Renal cortex interstitium (tissue), 11 donors: Measurements from ENCODE around the gene DENND4C. TPM values are rescaled to one million over a fixed set of nuclear protein-coding genes. Genes with fewer than 3 reads are reported as not detected.
"Not testable (repeated sequence)": the region's sequence is repeated elsewhere in the genome, so short reads cannot be mapped to it uniquely, and the experiment has no call there.

Experiments used
- DNase-seq, 11 donors: peaks; one replicate each; pipeline ENCODE4 v3.0.0-alpha.2; 2013; ENCODE audit warnings: low read depth in 9 of 11, low spot score in 4 of 11; ENCODE audit errors: extremely low read depth in 1 of 11
- polyA plus RNA-seq, 3 donors: library from polyadenylated mRNA; unstranded; fragments of 120-200 nt; gene quantifications; one replicate each; pipeline ENCODE4 v1.2.1, GENCODE V29; 2013; ENCODE audit not compliant: insufficient read length in 3 of 3

Gene DENND4C
- polyA plus RNA-seq, 3 donors, result 42.3 to 52.6 (median 50.5) TPM

DNA sequence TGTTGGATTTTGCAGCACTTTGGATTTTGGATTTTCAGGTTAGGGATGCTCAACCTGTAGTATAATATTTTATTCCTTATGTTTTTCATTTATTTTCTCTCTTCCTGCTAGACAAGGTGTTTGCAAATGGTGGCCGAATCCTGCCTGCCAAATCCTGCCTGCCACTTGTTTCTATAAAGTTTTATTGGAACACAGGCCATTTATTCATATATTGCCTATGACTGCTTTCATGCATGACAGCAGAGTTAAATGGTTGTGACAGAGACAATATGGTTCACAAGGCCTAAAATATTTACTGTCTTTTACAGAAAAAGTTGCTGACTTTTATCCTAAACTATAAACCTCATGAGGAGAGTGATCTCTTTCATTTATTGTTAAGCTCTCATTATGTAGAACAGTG is 72.7 kb downstream of the DENND4C start:
- no peak for DNase-seq

DNA sequence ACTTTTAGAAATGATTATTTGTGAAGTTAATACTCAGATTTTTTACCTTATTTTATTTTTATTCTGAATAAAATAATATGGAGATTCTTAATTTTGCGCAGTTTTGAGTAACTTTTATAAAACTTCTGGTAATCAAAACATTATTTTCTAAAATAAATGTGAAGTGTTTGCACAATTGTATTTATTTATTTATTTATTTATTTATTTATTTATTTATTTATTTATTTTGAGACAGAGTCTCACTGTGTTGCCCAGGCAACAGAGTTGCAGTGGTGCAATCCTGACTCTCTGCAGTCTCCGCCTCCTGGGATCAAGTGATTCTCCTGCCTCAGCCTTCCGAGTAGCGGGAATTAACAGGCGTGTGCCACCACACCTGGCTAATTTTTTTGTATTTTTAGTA is 76.1 kb downstream of the DENND4C start:
- no peak for DNase-seq

DNA sequence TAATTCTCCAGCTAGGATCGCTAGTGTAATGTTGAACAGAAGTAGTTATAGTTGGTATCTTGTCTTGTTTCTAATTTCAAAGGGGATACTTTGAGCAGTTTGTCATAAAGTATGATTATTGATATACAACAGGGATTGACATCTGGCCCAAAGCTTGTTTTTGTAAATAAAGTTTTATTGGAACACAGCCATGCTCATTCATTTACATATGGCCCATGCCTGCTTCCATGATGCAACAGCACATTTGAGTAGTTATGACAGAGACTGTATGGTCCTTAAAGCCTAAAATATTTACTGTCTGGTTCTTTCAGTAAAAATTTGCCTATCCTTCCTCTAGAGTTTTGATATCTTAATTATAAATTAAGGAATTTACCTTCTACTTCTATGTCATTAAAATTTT is 79.8 kb downstream of the DENND4C start:
- DNase-seq, result no peak

DNA sequence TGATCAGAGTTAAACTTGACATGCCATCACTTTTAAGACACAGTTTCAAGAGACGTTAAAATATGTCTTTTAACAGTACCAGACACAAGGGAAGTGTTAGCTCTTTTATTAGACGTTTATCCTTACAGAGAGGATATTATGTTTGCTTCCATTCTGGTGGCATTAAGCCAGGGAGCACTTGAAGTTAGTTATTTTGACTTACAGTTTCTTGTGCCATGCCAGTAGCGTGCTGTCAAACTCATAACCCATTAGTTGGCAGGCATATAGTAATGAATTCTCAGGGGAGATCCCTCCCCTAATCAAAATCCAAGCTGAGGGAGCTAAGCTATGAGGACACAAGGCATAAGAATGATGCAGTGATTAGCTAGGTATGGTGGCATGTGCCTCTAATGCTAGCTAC is 83.1 kb downstream of the DENND4C start:
- DNase-seq, result no peak

DNA sequence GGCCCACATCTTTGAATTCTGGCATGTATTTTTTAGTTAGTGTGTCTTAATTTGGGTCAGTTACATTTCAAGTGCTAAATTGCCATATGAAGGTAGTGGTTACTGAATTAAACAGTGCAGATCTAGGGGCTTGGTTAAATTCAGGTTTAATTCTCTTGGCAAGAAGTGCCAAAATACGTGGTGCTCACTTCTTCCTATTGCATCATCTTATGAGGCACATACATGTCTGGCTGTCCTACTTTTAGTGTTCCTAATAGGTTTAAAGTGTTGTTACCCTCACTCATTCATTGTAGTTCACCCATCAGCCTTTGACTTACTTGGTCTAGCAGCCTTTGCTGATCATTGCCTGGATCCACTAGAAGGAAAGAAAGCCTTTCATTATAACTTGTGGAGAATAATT is 90.0 kb downstream of the DENND4C start:
- no peak for DNase-seq

DNA sequence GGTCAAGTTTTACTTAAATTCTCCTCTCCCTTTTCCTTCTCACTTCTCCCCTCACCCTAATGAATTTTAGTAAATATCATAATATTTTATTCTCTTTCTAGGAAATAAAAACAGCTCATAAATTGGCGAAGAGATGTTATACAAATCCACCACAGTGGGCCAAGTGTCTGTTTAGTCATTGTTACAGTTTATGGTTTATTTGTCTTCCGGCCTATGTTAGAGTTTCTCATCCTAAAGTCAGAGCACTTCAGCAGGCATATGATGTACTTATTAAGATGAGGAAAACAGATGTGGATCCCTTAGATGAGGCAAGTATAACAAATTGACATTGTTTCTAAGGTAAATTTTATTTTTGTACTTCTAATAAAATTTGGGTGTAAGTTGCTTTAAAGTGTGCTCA is 101.4 kb downstream of the DENND4C start:
- no peak for DNase-seq

DNA sequence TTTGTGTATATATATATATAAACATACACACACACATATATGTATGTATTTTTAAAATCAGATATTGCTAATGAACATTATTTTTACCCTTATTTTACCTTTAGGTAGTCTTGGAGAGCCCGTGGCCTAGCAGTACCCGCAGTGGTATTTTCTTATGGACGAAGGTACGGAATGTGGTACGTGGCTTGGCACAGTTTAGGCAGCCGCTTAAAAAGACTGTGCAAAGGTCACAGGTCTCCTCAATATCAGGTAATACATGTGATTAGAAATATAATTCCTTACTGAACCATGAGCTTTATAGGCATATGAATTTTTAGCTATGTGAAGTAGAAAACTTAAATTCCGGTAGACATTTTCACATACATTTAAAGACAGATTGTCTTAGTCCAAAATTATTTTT is 105.7 kb downstream of the DENND4C start:
- no peak for DNase-seq

DNA sequence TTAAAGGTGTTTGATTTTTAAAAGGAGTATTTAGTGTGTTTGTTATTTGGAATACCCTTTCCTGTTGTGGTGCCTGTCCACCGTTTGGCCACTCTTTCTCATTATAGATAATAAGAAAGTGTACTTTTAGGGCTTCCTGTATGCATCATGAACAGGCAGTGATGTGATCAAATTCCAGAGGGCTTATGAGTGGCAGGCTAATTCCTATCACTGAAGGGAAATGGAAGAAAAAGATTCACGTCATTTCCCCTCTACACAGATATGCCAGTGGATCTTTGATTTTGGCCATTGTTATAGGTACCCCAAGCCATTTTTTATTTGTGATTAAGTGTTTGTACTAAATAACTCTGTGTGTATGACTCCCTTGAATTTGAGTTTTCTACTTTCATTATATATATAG is 112.5 kb downstream of the DENND4C start:
- DNase-seq, result no peak

DNA sequence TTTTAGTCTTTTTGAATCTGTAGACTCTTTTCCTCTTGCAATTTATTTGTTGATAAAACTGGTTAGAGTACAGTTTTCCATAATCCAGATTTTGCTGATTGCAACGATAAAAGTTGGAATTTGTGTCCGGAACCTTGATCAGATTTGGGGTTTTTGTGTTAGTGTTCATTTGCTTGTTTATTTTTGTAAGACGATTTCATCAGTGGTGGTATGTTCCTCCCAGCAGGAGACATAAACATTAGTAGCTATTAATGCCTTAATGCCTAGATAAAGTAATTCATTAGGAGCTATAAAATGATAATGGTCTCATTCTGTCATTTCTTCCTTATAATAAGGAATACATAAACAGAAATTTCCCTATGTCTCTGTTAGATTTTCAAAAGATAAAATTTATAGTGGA is 128.2 kb downstream of the DENND4C start:
- no peak for DNase-seq

DNA sequence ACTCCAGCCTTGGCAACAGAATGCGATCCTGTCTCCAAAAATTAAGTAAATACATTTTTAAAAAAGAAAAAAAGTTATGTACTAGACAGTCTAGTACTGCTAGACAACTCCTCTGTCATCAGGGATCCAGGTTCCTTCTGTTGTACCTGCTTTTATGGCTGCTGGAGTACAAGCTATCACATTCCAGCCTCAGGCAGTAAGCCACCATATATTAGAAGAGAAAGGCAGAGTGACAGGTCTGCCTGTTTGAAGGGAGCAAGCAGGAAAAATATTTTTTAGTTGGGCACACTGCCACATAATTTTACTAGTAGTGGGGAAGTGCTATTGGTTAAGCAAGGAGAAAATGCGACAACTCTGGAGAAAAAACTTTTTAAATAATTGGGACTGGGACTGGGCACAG is 138.6 kb downstream of the DENND4C start:
- DNase-seq, result no peak

DNA sequence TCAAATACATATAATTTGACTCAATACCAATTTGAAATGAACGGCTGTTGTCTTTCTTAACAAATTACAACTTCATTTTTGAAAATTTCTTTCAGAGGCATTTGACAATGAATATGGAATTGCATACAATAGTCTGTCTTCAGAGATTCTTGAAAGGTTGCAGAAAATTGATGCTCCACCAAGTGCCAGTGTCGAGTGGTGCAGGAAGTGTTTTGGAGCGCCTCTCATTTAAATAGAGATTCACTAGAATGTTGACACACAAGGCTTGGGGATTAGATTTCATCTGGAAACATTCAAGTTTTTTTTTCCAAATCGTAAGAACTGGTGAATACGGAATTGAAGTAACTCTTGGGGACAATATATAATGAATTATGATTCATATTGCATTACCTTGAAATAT is 141.4 kb downstream of the DENND4C start:
- DNase-seq, result no peak

DNA sequence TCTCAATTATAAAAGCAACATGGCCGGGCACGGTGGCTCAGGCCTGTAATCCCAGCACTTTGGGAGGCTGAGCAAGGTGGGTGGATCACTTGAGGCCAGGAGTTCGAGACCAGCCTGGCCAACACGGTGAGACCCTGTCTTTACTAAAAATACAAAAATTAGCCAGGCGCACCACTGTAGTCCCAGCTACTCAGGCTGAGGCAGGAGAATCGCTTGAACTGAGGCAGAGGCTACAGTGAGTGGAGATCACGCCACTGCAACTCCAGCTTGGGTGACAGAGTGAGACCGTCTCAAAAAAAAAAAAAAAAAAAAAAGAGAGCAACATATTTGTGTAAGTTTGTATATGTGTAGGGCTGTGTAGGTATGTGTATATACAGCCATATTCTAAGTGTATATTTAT is 142.1 kb downstream of the DENND4C start:
- DNase-seq, result no peak

DNA sequence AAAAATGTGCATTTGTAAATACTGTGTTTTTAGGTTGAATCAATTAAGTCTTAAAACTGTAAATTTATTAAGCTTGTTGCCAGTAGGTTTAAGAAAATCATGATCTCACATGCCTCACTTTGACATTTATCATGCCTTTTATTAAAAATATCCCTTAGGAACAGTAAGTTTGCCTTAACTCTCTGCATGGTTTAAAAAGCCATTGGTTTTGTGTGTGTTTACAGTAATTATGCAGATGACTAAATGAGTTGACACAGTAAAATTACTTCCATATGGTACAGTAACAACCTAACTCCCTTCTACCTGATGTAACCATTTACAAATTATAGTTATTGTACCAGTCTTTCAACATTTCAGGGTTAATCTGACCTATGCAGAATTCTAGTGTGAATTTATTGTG is 143.0 kb downstream of the DENND4C start:
- DNase-seq, result no peak

DNA sequence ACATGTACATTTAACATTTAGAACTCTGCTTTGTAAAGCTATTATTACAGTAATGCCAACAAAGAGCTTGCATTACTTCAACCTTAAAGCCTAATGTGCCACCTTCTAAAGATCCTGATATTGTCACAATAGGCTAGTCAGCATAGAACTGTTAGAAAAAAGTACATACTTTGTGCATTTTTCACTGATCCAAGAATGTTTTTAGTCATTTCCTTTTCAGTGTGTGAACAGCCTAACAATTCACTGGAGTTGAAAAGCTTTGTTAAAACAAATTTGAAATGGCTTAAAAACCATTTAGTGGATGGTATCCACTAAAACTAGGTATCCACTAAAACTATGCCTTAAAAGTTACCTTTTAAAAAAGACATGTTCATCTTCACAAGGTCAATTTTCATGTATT is 145.0 kb downstream of the DENND4C start:
- DNase-seq, result no peak

DNA sequence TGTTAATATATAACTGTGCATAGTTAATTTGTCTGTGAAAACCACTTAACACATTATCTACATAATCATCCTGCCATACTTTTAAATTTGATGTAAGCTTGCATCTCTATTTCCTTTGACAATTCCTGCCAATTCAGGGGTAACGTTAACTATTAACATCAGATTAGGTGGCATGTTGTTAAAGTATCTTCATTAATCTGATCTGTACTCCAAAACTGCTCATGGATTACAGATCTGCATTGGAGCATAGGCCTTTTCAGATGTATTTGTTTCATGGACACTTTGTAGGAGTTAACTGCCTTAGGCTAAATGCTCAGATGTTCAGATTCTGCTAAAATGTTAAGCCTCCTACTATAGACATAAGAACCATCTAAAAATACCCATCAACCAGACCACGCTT is 146.4 kb downstream of the DENND4C start:
- no peak for DNase-seq

DNA sequence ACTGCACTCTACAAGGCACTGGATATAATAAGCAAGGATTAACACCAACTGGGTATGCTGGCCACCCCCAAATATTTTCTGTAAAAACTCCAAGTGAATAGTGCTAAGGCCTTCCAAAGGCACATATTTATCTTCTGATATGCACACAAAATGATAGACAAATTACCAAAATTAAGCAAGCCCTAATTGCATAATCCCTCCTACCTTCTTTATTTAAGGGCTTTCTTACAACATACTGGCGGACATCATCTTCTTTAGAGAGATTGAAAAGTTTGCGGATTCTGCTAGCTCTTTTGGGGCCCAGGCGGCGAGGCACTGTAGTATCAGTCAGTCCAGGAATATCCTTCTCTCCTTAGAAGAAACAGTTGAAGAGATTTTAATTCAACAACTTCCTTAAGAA is 147.7 kb downstream of the DENND4C start:
- DNase-seq, result no peak

DNA sequence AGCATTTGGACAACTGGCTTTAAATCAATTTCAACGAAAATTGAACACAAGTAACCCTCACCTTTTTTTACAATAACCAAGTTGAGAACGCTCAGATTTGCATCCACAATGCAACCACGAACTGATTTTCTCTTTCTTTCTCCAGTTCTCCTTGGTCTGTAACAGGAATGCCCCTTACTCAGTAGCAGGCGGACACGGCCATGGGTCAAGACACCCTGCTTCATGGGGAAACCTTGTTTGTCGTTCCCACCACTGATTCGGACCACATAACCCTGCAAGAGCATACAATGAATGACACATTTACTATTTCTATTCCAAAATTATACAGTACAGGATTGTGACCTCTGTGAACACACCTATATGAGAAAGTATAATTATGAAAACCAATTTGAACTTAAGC is 148.2 kb downstream of the DENND4C start:
- DNase-seq, result no peak

DNA sequence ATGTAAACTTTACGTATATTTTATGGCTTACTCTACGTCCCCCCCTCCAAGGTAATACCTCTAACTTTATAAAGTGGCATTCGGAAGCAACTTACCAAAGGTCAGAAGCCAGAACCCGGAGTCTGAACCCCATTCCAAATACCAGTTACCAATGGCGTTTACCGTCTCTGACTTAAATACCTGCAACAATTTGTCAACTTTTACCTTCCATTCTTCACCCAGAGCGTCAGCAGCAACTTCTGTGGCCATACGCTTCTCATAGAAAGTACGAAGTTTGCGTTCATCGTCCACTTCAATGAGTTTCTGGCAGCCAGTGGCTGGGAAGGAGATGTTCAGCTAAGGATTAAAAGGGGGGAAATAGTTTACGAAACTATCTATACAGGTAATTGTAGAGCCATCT is 148.8 kb downstream of the DENND4C start:
- DNase-seq, result no peak

DNA sequence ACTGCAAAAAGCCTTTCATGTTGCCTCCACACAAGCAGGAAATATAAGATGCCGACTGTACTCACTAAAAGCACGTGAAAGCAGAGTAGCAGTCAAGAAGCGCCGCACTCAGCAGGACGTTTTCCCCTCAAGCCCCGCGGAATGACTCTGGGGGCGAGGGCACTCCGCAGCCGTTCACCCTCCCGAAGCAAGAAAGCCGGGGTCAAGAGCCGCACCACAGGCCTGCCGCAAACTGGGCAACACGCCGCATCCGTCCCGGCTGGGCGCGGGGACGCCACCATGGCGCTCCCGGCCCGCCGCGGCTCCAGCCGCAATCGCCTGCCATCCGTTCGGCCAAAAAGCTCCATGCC is 149.2 kb downstream of the DENND4C start:
- DNase-seq, result peak in 5 of 11 donors; percentile 14 to 48 (median 25)

DNA sequence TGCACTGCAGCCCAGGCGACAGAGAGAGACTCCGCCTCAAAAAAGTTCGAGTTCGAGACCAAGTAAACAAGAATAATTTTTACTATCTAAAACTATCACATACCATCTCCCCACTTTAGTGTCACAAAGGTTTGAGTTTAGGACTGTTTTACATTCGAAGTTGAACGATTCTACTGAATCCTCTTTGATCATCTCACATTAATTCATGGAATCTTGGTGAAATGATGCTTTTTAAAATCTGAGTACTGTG is 150.3 kb downstream of the DENND4C start:
- DNase-seq, result no peak

DNA sequence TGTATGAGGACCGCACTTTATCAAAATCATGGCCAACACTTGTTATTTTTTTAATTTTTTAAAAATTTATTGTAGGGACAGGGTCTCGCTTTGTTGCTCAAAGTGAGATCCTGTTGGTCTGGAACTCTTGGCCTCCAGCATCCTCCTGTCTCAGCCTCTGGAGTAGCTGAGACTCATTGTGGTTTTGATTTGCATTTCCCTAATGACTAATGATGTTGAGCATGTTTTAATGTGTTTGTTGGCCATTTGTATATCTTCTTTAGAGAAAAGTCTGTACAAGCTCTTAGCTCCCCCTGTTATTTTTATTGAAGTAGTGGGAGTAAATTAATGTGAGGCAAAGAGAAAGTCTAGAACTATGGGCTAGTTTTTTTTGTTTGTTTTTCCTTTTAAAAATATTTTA is 151.2 kb downstream of the DENND4C start:
- no peak for DNase-seq

DNA sequence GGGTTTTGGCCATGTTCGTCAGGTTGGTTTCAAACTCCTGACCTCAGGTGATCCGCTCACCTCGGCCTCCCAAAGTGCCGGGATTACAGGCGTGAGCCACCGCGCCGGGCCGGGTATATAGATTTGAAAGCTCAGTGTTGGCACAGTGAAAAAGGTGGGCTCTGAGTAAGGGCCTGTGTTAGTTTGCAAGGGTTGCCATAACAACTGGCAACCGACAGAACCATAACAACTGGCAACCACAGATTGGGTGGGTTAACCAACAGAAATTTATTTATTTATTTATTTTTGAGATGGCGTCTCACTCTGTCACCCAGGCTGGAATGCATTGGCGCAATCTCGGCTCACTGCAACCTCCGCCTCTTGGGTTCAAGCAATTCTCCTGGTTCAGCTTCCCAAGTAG is 154.7 kb downstream of the DENND4C start:
- DNase-seq, result not testable (repeated sequence)
